ENCODE results near the gene SECISBP2L. TPM values are rescaled to one million over a fixed set of nuclear protein-coding genes. Genes with fewer than 3 reads are reported as not detected.

SECISBP2L gene
- total and polyA plus RNA-seq, 2 of the 4 experiments (the other 2 are of a cell fraction), result 13.1 to 34.1 TPM

- intact Hi-C loops (cut with micrococcal nuclease), result no loop called here
These were observed 59.1 kb downstream of the SECISBP2L start for GRCh38 chr15:48987142-48987541.

More at GRCh38 chr15:48987142-48987541, 59.1 kb downstream of the SECISBP2L start:
- Histone ChIP-seq H3K9ac (ENCODE audit: low read depth, low read length) (no peak overlapping the region), H3K56ac (ENCODE audit: extremely low read depth, insufficient read depth, low read length) (no peak overlapping the region), H3K23ac (ENCODE audit: low read depth, low read length) (no peak overlapping the region), H3K14ac (replicated peaks; ENCODE audit: low read depth, low read length) (no peak overlapping the region), H3K9me3 (ENCODE audit: control insufficient read depth, insufficient read depth, low read length) (no peaks in the 10 kb centered on the region), H2AK5ac (ENCODE audit: low read depth, low read length) (no peak overlapping the region), H3K4me3 (ENCODE audit: insufficient read depth, low read depth, low read length) (no peak overlapping the region), H2BK120ac (ENCODE audit: low read depth, low read length) (no peak overlapping the region), H4K5ac (ENCODE audit: low read depth, low read length) (no peak overlapping the region), H4K20me1 (ENCODE audit: insufficient read depth, low read length) (no peaks in the 10 kb centered on the region), H3K4me1 (ENCODE audit: control insufficient read depth, insufficient read depth, low read length) (peaks cover 5% of the 10 kb centered on the region), H3K36me3 (ENCODE audit: control insufficient read depth, insufficient read depth, low read length) (peaks cover 14% of the 10 kb centered on the region), H3K27ac (ENCODE audit: insufficient read depth, low read length) (no peak overlapping the region), H2AFZ (replicated peaks; ENCODE audit: low read length, poor library complexity) (no peak overlapping the region), H3K9me1 (ENCODE audit: insufficient read depth, low read length) (0 out of 2 replicates have a peak, but pooled peaks cover 1% of the 10 kb centered on the region), H4K8ac (ENCODE audit: low read depth in 2 of 2, low read length in 2 of 2) (no peak overlapping the region), H3K4ac (ENCODE audit: low read depth, low read length) (no peak overlapping the region), H3K18ac (ENCODE audit: low read depth, low read length) (no peak overlapping the region), H2BK20ac (ENCODE audit: low read depth, low read length) (no peak overlapping the region), H4K91ac (ENCODE audit: insufficient read depth, low read depth, low read length) (no peak overlapping the region), H3K27me3 (ENCODE audit: control insufficient read depth, insufficient read depth, low read length) (no peaks in the 10 kb centered on the region), H3K79me1 (ENCODE audit: low read depth in 1 of 2, low read length in 2 of 2) (peaks cover 7 to 8% of the 10 kb centered on the region in 2 experiments; a peak in 2 of 4 replicates), H2BK15ac (ENCODE audit: low read depth, low read length) (no peak overlapping the region), H2BK5ac (ENCODE audit: low read depth, low read length, poor library complexity, severe bottlenecking) (no peak overlapping the region), H3K4me2 (ENCODE audit: low read depth, low read length) (no peak overlapping the region), H2AK9ac (replicated peaks; ENCODE audit: low read depth, low read length, poor library complexity) (no peak overlapping the region)
- CTCF ChIA-PET, result no interaction called here
- ATAC-seq (ENCODE audit: low read depth) (no peak), DNase-seq (no peak)
- in situ Hi-C loops (cut with MboI; ENCODE audit: low sequenced_read_pairs), result no loop called here
- dilution Hi-C loops (cut with HindIII; ENCODE audit: low sequenced_read_pairs, unreplicated experiment), result no loop called here
- POLR2A ChIA-PET (ENCODE audit: unreplicated experiment), result no interaction called here
- no TSS peak for BruUV-seq (replicated peaks)
- TF ChIP-seq MAZ (IDR thresholded peaks at IDR 0.05; ENCODE audit: borderline replicate concordance, low read depth, low read length) (no peak), RCOR1 (IDR thresholded peaks at IDR 0.05; ENCODE audit: insufficient replicate concordance, low read length) (no peak), MAFK (IDR thresholded peaks at IDR 0.05; ENCODE audit: low read depth, low read length) (no peak), CHD1 (IDR thresholded peaks at IDR 0.05; ENCODE audit: low read depth, low read length) (no peak), MXI1 (IDR thresholded peaks at IDR 0.05; ENCODE audit: borderline replicate concordance, low read depth, low read length) (no peak)
